ENCODE data around the gene SLC22A23.
"Not testable (repeated sequence)": the region's sequence is repeated elsewhere in the genome, so short reads cannot be mapped to it uniquely, and the experiment has no call there.

Gene SLC22A23

DNA sequence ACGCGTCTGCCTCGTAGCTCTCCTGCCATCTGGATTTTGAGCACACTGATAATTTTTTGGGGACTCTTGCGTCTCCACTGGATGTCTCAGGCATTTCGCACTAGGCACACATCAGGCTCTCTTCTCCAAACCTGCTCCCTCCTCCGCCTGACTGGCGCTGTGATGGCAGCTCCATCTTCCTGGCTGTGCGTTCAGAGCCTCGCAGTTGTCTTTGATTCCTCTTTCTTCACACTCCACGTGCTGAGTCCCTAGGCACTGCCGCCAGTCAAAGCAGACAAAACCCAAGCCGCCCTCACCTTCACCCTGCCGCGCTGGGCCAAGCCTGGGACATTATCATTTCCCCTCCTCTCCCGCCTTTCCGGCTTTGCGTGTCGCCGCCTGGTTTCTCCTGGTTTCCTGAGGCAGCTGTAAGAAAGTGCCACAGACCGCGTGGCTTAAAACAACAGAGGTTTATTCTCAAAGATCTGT, 197.3 kb downstream of the SLC22A23 start:
- peak; percentile 21 for DNase-seq

DNA sequence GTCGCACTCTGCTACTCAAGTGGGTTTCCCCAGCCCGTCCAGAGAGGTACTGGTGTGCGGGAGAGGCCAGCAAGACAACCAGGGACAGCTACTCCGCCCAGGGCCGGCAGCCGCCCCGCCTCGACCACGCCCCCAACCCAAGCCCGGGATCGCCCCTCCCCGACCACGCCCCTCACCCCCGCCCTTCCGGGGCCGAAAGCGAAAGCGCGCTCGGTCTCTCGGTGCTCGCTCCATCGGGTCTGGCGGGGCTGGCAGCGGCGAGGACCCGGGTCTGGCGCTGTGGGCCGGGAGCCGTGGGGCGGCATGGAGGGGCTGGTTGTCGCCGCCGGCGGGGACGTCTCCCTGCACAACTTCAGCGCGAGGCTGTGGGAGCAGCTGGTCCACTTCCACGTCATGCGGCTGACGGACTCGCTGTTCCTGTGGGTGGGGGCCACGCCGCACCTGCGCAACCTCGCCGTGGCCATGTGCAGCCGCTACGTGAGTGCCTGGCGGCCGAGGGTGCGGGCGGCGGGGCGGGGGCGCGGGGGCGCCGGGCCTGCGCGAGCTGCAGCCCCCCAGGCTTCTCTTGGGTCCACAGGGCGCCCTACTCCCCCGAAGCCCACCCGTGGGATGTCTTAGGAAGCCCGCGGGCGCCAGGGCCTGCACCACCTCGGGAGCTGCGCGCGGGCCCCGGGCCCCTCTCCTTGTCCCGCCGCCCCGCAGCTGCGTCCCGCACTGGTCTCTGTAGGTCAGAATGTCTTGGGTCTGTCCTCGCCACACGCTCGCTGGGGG, 197.9 kb downstream of the SLC22A23 start, which contains the start of gene PSMG4:
Gene PSMG4 (plus strand): TSS at position 228 of the 771 bp plus-strand sequence. CDS start 76 bp downstream, at position 304.
- peak; percentile 95 for DNase-seq

DNA sequence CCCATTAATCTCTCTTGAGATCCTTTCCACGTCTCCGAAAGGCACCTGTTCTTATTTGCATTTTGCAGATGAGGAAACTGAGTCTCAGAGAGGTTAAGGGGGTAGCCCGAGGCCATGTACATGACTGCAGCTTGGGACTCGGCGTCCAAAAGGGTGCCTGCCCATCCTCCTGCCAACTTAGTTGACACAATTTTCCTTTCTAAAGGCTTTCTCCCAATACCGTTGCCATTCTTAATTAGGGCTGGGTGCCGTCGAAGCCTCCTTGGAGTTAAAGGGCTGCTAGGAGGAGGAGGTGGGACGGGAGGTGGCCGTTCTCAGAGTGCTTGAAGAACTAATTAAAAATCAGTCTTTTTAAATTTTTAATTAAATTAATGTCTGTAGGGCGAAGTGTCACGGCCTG, 198.6 kb downstream of the SLC22A23 start:
- DNase-seq, result no peak

DNA sequence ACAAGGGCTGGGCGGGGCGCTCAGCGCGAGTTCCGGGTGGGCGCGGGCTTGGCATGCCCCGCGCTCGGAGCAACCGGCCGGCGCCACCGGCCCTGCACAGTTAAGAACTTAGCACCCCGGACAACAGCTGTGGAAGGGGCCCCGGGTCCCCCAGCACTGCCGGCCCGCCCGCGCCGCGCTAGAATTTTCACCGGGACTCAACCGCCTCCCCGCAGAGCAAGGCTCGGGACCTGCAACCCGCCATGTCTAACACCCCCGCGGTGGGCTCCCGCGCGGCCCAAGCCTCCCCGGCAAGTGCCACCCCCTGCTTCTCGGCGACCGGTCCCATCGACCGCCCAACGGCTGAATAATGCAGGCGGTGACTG, 203.3 kb downstream of the SLC22A23 start:
- DNase-seq, result no peak

DNA sequence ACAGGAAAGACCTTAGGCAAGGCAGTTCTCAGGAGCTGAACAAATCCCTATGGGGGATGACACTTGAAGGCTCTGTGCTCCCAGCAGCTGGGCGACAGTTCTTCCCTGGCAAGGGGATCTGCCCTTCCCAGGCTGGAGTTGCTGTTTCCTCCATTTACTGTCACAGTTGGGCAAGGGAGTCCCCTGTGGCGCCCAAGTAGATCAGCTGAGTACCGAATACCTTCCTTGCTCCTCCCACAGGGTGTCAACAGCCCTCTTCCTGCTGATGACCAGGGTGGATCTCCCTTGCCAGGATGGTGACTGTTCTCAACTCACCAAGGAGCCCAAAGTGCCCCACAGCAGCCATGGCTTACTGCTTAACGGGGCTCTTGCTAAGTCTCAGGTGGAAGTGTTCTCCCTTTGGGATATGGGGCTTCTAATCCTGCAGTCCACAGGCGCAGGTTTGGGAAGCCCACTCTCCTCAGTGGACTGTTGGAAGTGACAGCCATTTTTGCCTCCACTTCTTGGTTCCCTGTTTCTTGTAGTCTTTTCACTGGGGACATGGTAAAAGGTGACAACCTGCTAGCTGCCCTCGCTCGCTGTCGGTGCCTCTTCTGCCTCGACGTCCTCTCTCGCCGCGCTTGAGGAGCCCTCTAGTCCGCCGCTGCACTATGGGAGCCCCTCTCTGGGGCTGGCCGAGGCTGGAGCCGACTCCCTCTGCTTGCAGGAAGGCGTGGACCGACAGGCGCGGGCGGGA, 203.8 kb downstream of the SLC22A23 start:
- no peak for DNase-seq

DNA sequence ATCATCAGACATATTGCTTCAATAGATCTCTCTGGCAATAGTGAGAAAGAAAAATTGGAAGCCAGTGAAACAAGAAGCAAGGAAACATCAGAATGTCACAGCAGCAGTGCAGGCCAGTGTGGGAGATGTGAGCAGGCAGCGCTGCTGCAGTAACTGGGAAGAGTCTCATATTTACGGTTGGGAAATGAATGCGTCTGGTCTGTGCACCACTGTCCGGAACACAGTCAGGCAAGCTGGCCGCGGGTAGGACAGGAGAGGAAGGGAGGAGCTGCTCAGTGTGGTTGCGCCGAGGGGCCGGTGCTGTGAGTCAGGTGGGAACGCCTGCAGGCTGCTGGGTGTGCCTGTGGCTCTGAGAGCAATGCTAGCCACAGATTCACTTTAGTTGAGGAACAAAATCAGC, 204.5 kb downstream of the SLC22A23 start:
- DNase-seq, result peak; percentile 15

DNA sequence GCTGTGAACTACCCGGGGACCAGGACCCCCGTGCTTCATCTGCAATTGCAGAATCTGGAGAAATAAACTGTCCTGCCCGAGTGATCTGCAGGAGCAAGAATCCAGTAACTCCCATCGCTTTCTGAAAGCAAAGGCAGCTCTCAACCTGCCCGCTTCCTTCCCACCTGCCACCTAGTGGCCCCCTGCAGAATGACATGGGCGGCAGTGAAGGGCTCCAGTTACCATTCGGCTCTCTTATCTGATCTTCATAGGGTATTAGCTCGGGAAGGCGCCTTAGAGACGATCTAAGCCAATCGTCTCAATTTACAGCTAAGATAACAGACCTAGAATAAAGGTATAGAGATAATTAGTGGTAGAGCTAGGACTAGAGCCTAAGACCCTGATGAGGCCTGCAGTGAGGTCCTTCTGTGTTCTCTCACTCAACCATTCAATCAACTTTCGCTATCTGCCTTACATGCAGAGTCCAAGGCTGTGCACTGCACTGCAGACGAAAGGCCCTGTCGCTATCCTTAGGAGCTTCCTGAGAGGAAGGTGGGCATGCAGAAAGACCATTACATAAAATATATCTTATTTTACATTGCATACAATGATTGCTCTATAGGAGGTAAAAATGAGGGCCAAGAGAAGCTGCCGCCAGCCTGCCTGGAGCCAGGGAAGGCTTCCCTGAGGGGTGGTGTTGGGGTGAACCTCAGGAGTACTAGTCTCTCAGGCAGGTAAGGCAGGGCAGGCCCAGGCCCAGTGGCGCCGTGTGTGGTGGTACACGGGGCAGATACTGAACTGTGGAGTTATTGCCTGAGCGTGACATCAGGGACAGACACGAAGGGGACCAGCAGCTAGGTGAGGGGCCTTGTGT, 205.2 kb downstream of the SLC22A23 start:
- DNase-seq, result peak; percentile 86

DNA sequence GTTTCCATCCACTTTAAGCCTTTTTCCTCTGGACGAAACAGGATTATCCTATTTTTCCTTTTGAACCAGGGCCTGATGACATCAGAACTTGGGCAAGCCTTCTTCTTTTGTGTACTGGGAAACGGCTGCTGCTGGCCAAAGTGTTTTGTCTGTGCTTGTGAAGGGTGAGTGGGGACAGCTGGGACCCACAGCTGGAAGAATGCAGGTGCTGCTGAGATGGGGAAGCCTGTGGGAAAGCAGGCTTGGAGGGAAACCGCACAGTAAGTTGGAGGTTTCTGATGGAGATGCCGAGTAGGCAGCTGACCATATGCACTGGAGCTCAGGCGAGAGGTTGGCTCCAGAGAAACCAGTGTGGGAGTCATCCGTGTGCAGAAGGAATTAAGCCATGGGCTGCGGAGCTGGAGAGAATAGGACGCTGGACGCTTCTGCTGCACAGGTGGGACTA, 206.6 kb downstream of the SLC22A23 start:
- DNase-seq, result no peak

DNA sequence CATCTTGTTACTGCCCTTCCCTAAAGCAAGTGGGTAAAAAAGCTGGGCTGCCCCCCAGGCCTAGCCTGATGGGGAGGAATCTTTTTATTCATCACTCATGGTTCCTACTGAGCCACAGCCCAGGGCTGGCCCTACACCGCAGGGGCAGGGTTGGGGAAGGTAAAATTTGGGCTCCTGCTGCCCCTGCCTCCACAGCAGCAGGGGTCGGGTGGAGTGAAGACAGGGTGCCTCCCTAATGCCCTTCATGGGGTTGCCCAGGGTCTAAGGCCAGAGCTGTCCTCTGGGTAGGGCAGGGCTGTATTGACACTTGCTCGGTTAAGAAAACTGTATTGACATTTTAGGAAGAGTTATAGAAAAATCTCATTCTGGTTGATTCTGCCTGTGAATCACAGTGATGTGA, 207.0 kb downstream of the SLC22A23 start:
- no peak for DNase-seq

DNA sequence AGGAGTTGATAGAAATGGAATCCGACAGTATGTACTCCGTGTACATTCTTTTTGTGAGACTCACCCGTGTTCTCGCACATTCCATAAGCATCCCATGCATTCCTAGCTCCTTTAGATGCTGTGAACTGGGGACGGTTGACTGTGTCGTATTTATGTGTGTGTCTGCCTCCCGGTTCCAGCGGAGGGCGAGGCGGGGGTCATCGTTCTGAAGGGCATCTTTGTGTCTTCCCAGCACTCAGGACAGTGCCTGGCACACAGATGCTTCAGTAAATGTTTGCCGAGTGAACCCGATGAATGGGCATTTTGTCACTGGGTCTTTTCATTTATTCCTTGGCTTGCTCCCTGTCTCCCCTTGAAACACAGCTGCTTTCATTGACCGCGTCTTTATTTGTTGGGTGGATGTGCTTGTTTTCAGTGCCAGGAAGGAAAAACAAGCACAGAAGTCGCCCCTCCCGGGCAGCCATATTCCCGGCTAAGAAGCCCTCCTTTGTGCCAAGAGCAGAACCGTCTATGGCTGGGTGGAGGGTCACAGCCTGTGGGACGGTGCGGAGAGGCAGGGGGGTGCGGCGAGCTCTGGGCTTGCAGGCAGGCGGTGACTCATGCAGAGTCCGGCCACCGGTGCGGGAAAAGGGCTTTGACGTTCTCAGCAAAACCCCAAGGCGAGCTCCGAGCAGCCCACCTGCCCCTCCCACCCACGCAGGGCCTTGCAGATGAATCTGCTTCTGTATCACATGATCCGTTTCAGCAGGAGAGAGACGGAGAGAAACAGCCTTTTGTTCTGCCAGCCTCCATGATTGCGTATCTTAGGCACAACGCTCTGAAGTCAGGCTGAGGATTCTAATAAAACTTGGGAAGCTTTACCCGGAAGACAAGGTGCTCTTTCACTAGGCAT, 209.3 kb downstream of the SLC22A23 start:
- no peak for DNase-seq

DNA sequence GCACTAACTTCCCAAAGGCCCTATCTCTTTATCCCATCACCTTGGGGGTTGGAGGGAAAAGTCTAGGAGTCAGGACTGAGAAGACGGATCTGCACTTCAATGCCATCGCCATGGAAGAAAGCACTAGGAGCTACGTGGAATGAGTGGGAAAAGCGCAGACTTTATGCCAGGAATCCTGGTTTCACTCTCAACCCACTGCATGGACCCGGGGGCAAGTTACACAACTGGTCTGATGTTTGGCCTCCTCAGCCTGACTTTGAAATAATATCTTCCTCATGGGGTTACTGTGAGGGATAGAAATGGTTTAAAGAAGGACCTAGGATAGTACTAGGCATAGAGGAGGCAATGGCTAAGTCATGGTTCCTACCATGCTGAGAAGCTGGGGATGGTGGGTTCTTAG, 211.6 kb downstream of the SLC22A23 start:
- DNase-seq, result no peak

DNA sequence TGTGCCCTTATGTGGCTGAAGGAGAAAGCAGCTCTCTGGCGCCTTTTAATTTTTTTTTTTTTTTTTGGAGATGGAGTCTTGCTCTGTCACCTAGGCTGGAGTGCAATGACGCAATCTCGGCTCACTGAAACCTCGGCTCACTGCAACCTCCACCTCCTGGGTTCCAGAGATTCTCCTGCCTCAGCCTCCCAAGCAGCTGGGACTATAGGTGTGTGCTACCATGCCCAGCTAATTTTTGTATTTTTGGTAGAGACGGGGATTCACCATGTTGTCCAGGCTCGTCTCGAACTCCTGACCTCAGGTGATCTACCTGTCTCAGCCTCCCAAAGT, 212.1 kb downstream of the SLC22A23 start:
- not testable (repeated sequence) for DNase-seq

DNA sequence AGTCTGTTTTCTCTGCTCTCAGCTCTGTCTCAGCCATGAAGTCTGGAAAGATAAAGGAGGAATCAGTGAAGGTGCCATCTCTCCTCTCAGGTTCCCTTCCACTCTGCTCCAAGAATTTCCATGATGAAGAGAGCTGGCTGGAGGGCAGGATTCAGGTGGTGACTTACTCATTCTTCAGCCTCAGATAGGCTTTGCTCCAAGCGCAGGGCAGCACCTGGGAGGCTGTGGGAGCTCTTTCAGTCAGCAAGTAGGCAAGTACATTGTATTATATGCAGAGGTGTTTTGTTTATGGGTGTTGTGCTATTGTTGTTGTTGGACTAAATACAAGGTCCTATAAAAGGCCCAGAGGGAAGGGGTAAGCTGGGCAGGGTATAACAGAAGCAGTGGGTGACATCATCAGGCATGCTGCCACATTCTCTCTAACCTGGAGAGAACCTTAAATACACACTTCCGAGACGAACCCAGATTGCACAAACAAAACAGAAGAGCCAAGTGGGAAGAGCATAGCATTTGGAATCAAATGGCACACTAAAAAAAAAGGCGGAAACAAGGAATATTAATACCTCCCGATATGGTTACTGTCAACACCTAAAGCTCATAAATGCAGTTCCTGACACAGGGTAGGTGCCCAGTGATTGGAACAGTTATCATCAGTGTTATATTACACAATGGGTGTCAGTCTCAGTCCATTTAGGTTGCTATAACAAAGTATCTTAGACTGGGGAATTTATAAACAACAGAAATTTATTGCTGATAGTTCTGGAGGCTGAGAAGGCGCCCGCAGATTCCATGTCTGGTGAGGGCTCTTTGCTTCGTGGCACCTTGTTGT, 212.6 kb downstream of the SLC22A23 start:
- DNase-seq, result no peak

DNA sequence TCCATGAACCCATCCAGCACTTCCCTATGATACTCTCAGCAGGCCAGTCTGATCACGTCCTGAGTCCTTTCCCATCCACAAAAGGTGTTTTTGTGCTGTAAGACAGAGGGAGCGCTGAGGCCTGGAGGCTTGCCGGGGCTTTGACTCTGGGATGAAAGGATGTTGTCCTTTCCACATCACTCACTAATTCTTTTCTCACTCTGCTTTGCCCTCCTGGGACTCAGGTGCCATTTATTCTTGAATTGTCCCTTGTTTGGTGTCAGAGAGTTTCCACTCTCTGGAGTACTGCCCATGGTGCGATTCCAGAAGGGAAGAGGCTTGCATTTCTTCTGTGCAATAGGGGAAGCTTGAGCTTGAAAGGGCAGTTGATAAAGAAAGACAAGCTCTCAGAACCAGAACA, 214.1 kb downstream of the SLC22A23 start:
- no peak for DNase-seq

DNA sequence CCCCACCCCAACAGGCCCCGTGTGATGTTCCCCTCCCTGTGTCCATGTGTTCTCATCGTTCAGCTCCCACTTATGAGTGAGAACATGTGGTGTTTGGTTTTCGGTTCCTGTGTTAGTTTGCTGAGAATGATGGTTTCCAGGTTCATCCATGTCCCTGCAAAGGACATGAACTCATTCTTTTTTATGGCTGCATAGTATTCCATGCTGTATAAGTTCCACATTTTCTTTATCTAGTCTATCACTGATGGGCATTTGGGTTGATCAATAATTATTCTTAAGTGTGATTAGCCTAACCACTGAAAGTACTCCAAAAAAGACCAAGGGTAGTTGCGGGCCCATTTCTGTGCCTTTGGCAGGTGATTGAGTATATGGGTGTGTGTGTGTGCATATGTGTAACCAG, 215.1 kb downstream of the SLC22A23 start:
- DNase-seq, result not testable (repeated sequence)

DNA sequence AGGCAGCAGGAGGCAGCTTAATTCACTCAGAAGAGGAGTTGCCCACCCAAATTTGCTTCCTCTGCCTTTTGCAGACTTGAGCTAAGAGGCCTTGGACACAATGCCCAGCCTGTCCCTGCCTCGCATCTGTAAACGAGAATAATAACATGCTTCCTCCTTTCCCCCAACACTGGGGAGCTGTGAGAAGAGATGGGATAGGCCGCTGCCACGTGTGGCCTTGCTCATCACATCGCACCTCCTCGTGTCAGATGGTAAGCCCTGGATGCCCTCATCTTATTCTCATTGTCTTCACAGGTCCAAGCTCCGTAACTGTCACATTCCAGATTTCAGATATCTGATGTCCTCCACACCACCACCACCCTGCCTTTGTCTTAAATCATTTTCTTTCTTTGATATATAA, 216.3 kb downstream of the SLC22A23 start:
- no peak for DNase-seq

DNA sequence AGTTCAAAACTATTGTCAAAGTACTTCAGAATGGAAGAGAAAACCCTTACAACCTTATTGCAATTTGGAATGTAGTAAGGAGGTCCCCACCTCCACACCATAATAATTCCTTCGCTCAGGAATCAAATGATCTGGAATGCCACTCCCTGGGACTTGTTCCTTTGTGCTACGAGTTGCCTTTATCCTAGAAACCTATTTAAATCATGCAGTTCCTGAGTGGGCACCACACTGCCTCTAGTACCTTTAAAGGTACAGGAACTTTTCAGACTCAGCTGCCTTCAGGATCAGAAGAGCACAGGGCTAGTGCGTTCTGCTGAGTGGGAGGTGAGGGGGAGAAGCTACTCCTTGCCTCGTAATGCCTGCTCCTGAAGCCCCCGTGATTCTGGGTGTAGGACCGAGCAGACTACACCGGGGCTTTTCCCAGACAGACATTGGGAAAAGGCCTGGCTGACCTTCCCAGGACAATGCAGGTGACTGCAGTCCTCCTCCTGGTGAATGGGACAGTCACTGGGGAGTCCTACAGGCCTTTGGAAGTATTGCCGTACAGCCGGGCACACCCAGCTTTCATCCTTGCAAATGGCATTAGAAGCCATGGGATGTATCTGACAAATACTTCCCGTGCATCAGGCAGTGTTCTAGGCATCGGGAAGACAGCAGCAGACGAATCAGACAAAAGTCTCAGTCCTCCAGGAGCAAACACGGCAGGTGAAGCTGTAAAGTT, 217.6 kb downstream of the SLC22A23 start:
- DNase-seq, result no peak

DNA sequence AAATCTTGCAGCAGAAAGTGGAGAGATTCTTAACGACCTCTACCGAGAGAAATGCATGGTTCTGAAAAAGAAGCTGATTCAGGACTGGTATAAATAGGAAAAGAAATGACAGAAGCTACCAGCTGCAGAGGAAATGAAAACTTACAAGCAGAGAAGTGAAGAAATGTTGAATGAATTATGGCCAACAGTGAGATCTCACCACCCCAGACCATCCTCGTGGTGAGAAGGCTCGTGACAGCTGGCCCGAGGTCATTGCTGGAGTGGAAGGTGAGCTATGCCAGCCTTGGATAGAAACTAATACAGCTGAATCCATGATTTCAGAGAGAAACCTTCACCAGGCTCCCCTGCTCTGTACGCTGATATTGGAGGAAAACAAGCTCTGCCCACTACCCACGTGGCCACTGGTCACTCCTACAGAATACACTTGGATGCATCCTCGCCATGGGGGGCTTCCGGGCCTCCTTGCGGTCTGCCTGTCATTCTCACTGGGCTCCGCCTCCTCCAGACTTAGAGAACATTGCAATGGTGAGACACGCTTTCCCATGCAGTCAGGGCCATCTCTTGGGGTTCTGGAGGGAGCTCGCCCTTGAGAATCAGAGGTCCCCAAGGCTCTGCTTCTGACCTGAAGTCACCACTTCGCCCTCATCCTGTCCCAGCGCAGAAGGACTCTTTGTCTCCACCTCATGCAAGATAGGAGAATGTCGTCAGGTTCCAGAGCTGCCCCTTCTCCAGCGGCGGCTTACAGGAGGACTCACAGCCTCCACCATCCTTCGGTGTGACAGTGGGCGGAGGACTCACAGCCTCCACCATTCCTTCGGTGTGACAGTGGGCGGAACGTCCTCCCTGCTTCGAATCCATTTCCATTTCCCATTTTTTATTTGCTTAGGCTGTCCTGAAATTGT, 218.8 kb downstream of the SLC22A23 start:
- DNase-seq, result no peak

DNA sequence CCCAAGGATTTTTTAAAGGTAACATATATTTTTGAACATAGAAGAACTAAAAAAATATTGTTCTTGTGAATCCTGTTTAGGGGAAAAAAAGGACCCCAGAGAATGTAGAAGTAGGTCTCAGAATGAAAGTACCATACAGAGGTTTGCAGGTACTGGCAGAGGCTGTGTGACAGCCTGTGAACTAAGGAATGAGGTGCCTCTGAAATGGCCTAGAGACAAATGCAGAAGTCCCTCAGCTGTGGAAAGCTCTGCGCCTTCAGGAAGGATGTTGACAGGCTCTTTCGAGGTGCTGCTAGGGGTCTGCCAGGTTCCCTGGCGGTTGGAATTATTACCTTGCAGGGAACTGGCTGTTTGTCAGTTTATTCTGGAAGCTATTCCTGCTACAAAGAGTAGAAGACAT, 220.8 kb downstream of the SLC22A23 start:
- no peak for DNase-seq

DNA sequence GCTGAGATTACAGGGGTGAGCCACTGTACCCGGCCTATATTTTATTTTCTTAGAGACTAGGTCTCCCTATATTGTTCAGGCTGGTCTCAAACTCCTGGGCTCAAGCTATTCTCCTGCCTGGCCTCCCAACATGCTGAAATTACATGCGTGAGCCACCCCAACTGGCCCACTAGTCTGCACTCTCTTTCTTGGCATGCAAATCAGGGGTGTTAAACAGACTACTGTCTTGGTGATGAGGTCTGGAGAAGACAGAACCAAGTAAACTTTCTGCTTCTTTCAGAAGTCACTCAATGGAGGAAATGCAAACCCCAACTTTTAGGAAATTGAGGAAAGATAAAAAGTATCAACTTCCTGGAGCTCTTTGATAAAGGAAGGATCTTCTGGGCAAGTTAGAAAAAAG, 221.4 kb downstream of the SLC22A23 start:
- no peak for DNase-seq

Measured in CD4-positive, alpha-beta T cell treated with Interleukin-17A for 4 hours (primary cell).